ENCODE data around the gene TTLL10.

GRCh38 chr1:1189111-1189510, 15.4 kb downstream of the TTLL10 start:
- TF ChIP-seq CTCF (IDR thresholded peaks at IDR 0.05) (no peak), POLR2AphosphoS5 (IDR thresholded peaks at IDR 0.05) (no peak), POLR2A (IDR thresholded peaks at IDR 0.05) (no peak), EP300 (IDR thresholded peaks at IDR 0.05) (no peak)

Measured in gastroesophageal sphincter (tissue), 3 donors.